Colonic mucosa (tissue), 4 donors: ENCODE data around the gene TMEM14C. TPM values are rescaled to one million over a fixed set of nuclear protein-coding genes. Genes with fewer than 3 reads are reported as not detected.
"Not testable (repeated sequence)": the region's sequence is repeated elsewhere in the genome, so short reads cannot be mapped to it uniquely, and the experiment has no call there.

Experiments used
- DNase-seq: peaks from one replicate; pipeline ENCODE4 v3.0.0-alpha.2; 2020
- H3K27ac ChIP-seq: fragments of 200-600 bp; one replicate; pipeline ENCODE4 v1.8.0; 2021
- H3K27me3 ChIP-seq: fragments of 200-600 bp; one replicate; pipeline ENCODE4 v1.8.0; 2021
- H3K36me3 ChIP-seq: fragments of 200-600 bp; one replicate; pipeline ENCODE4 v1.8.0; 2021
- H3K4me1 ChIP-seq: fragments of 200-600 bp; one replicate; pipeline ENCODE4 v1.8.0; 2021; ENCODE audit warnings: mild to moderate bottlenecking
- H3K4me3 ChIP-seq: fragments of 200-600 bp; one replicate; pipeline ENCODE4 v1.8.0; 2021
- H3K9ac ChIP-seq, 2 donors: one replicate each; pipeline ENCODE4 v1.7.0; 2013; ENCODE audit warnings: control low read depth in 2 of 2, low read depth in 2 of 2, low read length in 2 of 2
- H3K9me3 ChIP-seq: fragments of 200-600 bp; one replicate; pipeline ENCODE4 v1.8.0; 2021
- CTCF ChIP-seq: fragments of 200-600 bp; IDR thresholded peaks from one replicate; pipeline ENCODE4 v1.8.0; 2022; ENCODE audit warnings: antibody characterized with exemption, mild to moderate bottlenecking
- intact Hi-C: fragments of 100-400 bp; cut with DNase I; formaldehyde crosslinking; loops from one replicate; pipeline ENCODE4 v1.14.1; 2022
- total RNA-seq, 2 donors: library from RNA; stranded (reverse); fragmentation: NEBNext Ultra II Directional in 1 of 2; extraction: Animal tissue kit (Norgen Biotek cat#: 25700) in 1 of 2; gene quantifications; one replicate each; pipeline ENCODE4 v1.2.1, GENCODE V29; 2021
- donor health status: healthy.
- donor health status: DM: no; HTN: no; CAD: no.
- donor health status: DM: no; HTN: no; CAD: no.

The TMEM14C gene
- total RNA-seq, 2 donors from 2014 or later: 63.4 to 86.8 TPM

- no peak overlapping the region for H3K4me3 ChIP-seq
- H3K27ac ChIP-seq: no peak overlapping the region
- no peaks in the 10 kb centered on the region for H3K9me3 ChIP-seq
- peaks cover 12% of the 10 kb centered on the region for H3K4me1 ChIP-seq
- intact Hi-C loops: loop anchor here (10.0 kb wide), 1 partner anchor 50 kb away; the partner anchor contains the start of genes C6orf52 and PAK1IP1
- no peak for DNase-seq
- no peak overlapping the region for H3K9ac ChIP-seq
- no peaks in the 10 kb centered on the region for H3K27me3 ChIP-seq
- H3K36me3 ChIP-seq: no peaks in the 10 kb centered on the region
- TF ChIP-seq CTCF: no peak
Observed at GRCh38 chr6:10745116-10745515, 22.2 kb downstream of the TMEM14C start.

- Histone ChIP-seq H3K9me3 (no peaks in the 10 kb centered on the region), H3K4me3 (peak overlapping the region; percentile 60), H3K9ac (peak overlapping the region; percentile 66 to 81), H3K27ac (peak overlapping the region; percentile 80), H3K36me3 (no peaks in the 10 kb centered on the region), H3K4me1 (peaks cover 12% of the 10 kb centered on the region), H3K27me3 (no peaks in the 10 kb centered on the region)
- no peak for TF ChIP-seq CTCF
- intact Hi-C loops: loop anchor here (10.0 kb wide), 1 partner anchor 52 kb away; the partner anchor contains the start of genes C6orf52 and PAK1IP1
- DNase-seq: no peak
Observed at GRCh38 chr6:10746915-10747250, 24.0 kb downstream of the TMEM14C start.

GRCh38 chr6:10747251-10747972, 24.5 kb downstream of the TMEM14C start, which contains the start of gene TMEM14B:
TMEM14B (plus strand) TSS chr6:10747805; CDS start chr6:10749246, 1,441 bp downstream.
- Histone ChIP-seq H3K9ac (peak within 1 kb of the TSS; percentile 67 to 91), H3K4me1 (peaks cover 12% of the 10 kb centered on the region), H3K36me3 (no peaks in the 10 kb centered on the region), H3K27me3 (no peaks in the 10 kb centered on the region), H3K9me3 (no peaks in the 10 kb centered on the region), H3K4me3 (peak within 1 kb of the TSS; percentile 60), H3K27ac (peak within 1 kb of the TSS; percentile 80)
- no peak for TF ChIP-seq CTCF
- intact Hi-C loops: loop anchor here (10.0 kb wide), 1 partner anchor 53 kb away; the partner anchor contains the start of genes C6orf52 and PAK1IP1
- DNase-seq: peak; percentile 100

GRCh38 chr6:10749734-10750133, 26.9 kb downstream of the TMEM14C start:
- Histone ChIP-seq H3K4me3 (no peak overlapping the region), H3K27ac (no peak overlapping the region), H3K4me1 (peaks cover 12% of the 10 kb centered on the region), H3K27me3 (no peaks in the 10 kb centered on the region), H3K36me3 (no peaks in the 10 kb centered on the region), H3K9me3 (no peaks in the 10 kb centered on the region), H3K9ac (no peak overlapping the region)
- no peak for DNase-seq
- no peak for TF ChIP-seq CTCF
- intact Hi-C loops: loop anchor here (10.0 kb wide), 1 partner anchor 55 kb away; the partner anchor contains the start of genes C6orf52 and PAK1IP1

- intact Hi-C loops, H3K27ac ChIP-seq, DNase-seq, H3K27me3 ChIP-seq, H3K36me3 ChIP-seq, H3K4me3 ChIP-seq, H3K9me3 ChIP-seq, H3K9ac ChIP-seq: not testable (repeated sequence)
- peaks cover 12% of the 10 kb centered on the region for H3K4me1 ChIP-seq
Observed at GRCh38 chr6:10750568-10750967, 27.7 kb downstream of the TMEM14C start.

GRCh38 chr6:10751757-10752156, 28.9 kb downstream of the TMEM14C start:
- intact Hi-C loops, H3K4me3 ChIP-seq, H3K9me3 ChIP-seq, H3K27ac ChIP-seq, DNase-seq, H3K9ac ChIP-seq, H3K4me1 ChIP-seq, H3K27me3 ChIP-seq, H3K36me3 ChIP-seq: not testable (repeated sequence)
